BE2C (cell line): Measurements from ENCODE around the gene C3orf22.

Experiments used
- DNase-seq: peaks from one replicate; pipeline ENCODE4 v3.0.0-alpha.2; 2020
- H3K27me3 ChIP-seq: fragments of 250-450 bp; sonication (Bioruptor Pico); 2 replicates; pipeline ENCODE4 v1.5.1; 2020; ENCODE audit warnings: mild to moderate bottlenecking
- H3K36me3 ChIP-seq: fragments of 250-450 bp; sonication (Bioruptor Pico); 2 replicates; pipeline ENCODE4 v1.5.1; 2020; ENCODE audit warnings: mild to moderate bottlenecking
- H3K4me1 ChIP-seq: fragments of 250-450 bp; sonication (Bioruptor Pico); 2 replicates; pipeline ENCODE4 v1.5.1; 2020
- H3K4me3 ChIP-seq: 2 replicates; pipeline ENCODE4 v1.5.1; 2011; ENCODE audit warnings: low read depth, low read length
- H3K9me3 ChIP-seq: fragments of 250-450 bp; sonication (Bioruptor Pico); 2 replicates; pipeline ENCODE4 v1.5.1; 2020
- TF ChIP-seq, protein P1 (sequence below): IDR thresholded peaks from 2 replicates; pipeline ENCODE4 v1.5.1; 2012; ENCODE audit warnings: mild to moderate bottlenecking, low read depth, low read length

Gene C3orf22

DNA sequence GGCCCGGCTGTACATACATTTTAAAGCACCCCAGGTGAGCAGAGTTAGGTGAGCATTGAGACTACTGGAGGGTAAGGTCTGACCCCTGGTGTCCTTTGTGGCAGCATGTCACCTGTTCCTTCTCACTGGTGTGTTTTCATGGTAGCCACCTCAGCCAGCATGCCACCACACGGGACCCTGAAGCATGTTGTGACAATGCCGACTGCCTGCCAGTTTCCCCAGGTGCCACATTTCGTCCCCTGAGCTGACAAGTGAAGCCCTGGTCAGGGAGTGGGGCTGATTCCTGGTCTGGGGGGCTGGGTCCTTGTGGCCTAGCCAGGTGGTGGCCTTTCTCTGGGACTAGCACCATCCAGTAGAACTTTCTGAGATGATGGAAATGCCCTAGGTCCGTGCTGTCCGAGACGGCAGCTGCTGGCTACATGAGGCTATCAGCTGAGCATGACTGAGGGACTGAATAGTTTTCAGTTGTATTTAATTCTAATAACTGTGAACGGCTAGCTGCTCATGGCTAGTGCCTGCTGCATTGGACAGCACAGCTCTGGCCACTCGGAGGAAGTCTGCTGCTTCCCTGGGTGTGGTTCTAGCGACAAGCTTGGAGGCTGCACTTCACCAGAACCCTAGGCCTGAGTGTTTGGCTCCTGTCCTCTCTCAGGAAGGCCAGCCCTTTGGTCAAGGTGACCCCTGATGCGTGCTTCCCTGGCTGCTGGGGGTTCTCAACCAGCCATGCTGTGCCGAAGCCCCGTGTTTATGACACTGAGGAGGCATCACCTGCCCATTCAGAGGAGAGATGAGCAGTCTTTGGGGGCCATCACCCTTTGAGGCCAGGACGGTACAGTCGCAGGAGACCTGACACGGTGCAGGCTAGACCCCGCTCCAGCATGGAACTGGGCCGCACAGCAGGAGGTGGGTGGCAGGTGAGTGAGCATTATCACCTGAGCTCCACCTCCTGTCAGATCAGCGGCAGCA, 3.9 kb downstream of the C3orf22 start:
- H3K4me3 ChIP-seq, result no peak overlapping the region
- no peaks in the 10 kb centered on the region for H3K36me3 ChIP-seq
- DNase-seq, result peak; percentile 3
- H3K27me3 ChIP-seq, result no peaks in the 10 kb centered on the region
- TF ChIP-seq, protein P1, sequence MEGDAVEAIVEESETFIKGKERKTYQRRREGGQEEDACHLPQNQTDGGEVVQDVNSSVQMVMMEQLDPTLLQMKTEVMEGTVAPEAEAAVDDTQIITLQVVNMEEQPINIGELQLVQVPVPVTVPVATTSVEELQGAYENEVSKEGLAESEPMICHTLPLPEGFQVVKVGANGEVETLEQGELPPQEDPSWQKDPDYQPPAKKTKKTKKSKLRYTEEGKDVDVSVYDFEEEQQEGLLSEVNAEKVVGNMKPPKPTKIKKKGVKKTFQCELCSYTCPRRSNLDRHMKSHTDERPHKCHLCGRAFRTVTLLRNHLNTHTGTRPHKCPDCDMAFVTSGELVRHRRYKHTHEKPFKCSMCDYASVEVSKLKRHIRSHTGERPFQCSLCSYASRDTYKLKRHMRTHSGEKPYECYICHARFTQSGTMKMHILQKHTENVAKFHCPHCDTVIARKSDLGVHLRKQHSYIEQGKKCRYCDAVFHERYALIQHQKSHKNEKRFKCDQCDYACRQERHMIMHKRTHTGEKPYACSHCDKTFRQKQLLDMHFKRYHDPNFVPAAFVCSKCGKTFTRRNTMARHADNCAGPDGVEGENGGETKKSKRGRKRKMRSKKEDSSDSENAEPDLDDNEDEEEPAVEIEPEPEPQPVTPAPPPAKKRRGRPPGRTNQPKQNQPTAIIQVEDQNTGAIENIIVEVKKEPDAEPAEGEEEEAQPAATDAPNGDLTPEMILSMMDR, result no peak
- H3K9me3 ChIP-seq, result no peaks in the 10 kb centered on the region
- no peaks in the 10 kb centered on the region for H3K4me1 ChIP-seq

DNA sequence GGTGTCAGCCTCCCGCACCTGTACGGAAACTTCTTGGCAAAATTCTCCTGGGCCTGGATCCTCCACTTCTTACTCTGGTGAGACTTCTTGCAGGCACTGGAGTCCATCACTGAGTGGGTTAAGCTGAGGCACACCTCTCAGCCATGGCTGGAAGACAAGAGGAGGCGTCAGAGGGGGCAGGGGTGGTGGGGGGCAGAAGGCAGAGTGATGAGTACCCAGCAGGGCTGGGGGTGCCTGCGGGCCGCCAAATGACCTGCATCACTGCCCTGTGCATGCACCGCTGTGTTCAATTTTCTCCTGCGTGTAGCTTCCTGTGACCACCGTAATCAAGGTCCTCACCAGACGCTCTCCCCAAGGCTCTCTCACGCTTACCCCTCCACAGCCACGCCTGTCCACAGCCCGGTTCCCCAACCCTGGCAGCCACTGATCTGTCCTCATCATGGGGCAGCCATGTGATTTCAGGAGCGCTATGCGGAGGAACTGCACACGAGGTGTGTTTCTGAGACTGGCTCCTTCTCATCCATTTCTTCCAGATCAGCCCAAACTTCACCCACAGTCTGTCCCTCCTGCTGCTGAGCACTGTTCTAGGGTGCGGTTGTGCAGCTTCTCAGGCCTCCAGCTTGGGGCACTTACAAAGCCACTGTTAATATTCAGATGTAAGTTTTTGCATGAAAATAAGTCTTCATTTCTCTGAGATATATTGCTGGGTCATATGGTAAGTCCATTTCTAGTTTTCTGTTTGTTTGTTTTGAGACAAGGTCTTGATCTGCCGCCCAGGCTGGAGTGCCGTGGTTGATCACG, 5.2 kb downstream of the C3orf22 start:
- Histone ChIP-seq H3K9me3 (no peaks in the 10 kb centered on the region), H3K4me3 (no peak overlapping the region), H3K4me1 (no peaks in the 10 kb centered on the region), H3K36me3 (no peaks in the 10 kb centered on the region), H3K27me3 (no peaks in the 10 kb centered on the region)
- TF ChIP-seq, protein P1, result no peak
- DNase-seq, result peak; percentile 4

GRCh38 chr3:126552688-126553283, 5.9 kb downstream of the C3orf22 start:
- Histone ChIP-seq H3K36me3 (no peaks in the 10 kb centered on the region), H3K4me1 (no peaks in the 10 kb centered on the region), H3K4me3 (no peak overlapping the region), H3K9me3 (no peaks in the 10 kb centered on the region), H3K27me3 (no peaks in the 10 kb centered on the region)
- TF ChIP-seq, protein P1, result no peak
- peak; percentile 3 for DNase-seq

DNA sequence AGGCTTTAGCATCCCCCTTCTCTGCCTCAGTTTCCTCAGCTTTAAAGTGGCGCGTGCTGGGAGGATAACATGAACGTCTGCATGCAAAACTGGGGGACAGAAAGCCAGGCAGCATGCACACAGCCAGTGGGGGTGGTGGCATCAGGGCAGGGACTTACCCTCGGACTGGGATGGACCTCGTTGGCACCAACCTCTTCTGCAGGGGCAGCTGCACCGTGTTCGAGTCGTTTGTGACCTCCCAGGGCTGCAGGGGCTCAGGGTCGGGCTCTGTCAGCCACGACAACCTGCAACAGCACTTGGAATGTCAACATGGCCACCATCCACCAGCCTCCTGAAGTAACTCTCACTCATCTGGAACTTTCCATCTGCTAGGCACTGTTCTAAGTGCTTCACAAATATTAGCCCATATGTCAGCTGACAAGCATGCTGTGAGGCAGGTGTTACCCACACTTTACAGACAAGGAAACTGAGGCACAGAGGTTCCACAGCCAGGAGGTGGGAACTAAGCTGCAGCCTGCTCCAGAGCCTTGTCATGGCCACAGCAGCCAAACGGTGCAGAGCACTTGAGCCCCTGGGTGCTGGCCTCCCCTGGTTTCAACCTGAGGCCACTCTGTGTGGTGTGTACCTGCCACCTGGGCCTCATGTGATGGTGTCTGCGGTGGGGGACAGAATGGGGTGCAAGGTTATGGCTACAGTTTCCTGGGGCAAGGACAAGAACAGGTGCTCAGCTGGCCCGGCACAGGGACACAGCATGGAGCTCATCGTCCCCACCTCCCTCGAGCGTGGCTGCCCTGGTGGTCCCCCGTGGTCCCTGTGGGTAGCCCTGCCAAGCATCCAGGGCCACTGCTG, 6.7 kb downstream of the C3orf22 start:
- DNase-seq, result peak; percentile 2
- Histone ChIP-seq H3K9me3 (no peaks in the 10 kb centered on the region), H3K4me3 (no peak overlapping the region), H3K27me3 (no peaks in the 10 kb centered on the region), H3K36me3 (no peaks in the 10 kb centered on the region), H3K4me1 (no peaks in the 10 kb centered on the region)
- TF ChIP-seq, protein P1, result no peak

DNA sequence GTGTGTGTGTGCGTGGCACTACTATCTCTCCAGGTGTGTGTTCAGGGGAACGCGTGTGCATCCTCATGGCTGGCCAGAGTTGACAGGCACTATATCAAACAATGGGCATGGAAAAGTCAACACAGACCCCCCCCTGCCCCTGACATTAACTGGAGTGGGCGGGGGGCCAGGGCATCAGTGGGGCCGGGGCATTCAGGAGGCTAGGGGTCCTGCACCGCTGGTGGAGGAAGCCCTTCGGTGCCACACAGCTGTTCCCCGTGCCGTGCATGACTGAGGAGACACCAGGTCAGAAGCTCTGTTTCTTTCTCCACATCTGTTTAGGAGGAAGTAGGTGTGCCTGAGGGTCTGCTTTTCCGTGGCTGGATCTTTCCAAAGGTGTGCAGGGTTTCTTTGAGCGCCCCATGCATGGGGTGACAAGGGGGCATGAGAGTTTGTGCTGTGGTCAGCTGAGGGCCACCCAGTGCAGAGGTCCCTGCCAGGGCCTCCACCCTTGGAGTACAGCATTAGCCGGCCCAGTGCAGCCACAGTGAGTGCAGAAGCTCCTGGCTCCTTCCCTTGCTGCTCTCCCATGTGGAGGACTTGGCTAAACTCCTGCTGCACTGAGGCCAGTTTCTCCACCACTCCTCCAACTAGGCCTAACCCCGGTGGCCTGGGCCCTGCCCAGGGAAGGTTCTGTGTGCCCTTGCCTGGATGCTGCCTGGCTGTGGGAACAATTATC, 7.5 kb downstream of the C3orf22 start:
- TF ChIP-seq, protein P1, result no peak
- Histone ChIP-seq H3K27me3 (no peaks in the 10 kb centered on the region), H3K4me1 (no peaks in the 10 kb centered on the region), H3K4me3 (no peak overlapping the region), H3K36me3 (no peaks in the 10 kb centered on the region), H3K9me3 (no peaks in the 10 kb centered on the region)
- peak; percentile 1 for DNase-seq
